H9 (cell line): ENCODE results near the gene TRAIP. TPM values are rescaled to one million over a fixed set of nuclear protein-coding genes. Genes with fewer than 3 reads are reported as not detected.

ENCODE experiments used
- DNase-seq: peaks from one replicate; pipeline ENCODE4 v3.0.0-alpha.2; 2017
- H2AFZ ChIP-seq: one replicate; pipeline ENCODE4 v1.6.1; 2013; ENCODE audit warnings: mild to moderate bottlenecking, low read length, control low read depth, moderate library complexity
- H2AK5ac ChIP-seq: 2 replicates; pipeline ENCODE4 v1.6.1; 2013; ENCODE audit warnings: low read length, control low read depth, mixed read lengths; ENCODE audit not compliant: insufficient read length
- H2BK120ac ChIP-seq: one replicate; pipeline ENCODE4 v1.6.1; 2013; ENCODE audit warnings: low read depth, mild to moderate bottlenecking, low read length, control low read depth, inconsistent platforms; ENCODE audit not compliant: poor library complexity, severe bottlenecking
- H2BK12ac ChIP-seq: 2 replicates; pipeline ENCODE4 v1.6.1; 2013; ENCODE audit warnings: low read length, control low read depth, mixed read lengths, low read depth; ENCODE audit not compliant: insufficient read length
- H2BK15ac ChIP-seq: 2 replicates; pipeline ENCODE4 v1.6.1; 2013; ENCODE audit warnings: low read depth, low read length, control low read depth
- H2BK20ac ChIP-seq: one replicate; pipeline ENCODE4 v1.6.1; 2013; ENCODE audit warnings: low read depth, mild to moderate bottlenecking, low read length, control low read depth, inconsistent platforms; ENCODE audit not compliant: poor library complexity, severe bottlenecking
- H2BK5ac ChIP-seq: 2 replicates; pipeline ENCODE4 v1.6.1; 2013; ENCODE audit warnings: low read length, control low read depth, mixed read lengths; ENCODE audit not compliant: insufficient read length
- H3K14ac ChIP-seq: 2 replicates; pipeline ENCODE4 v1.6.1; 2013; ENCODE audit warnings: low read length, control low read depth; ENCODE audit not compliant: insufficient read depth
- H3K18ac ChIP-seq: 2 replicates; pipeline ENCODE4 v1.6.1; 2013; ENCODE audit warnings: low read depth, mild to moderate bottlenecking, mixed read lengths, low read length, control low read depth; ENCODE audit not compliant: insufficient read length
- H3K23ac ChIP-seq: 2 replicates; pipeline ENCODE4 v1.6.1; 2013; ENCODE audit warnings: low read length, control low read depth, mixed read lengths, low read depth; ENCODE audit not compliant: insufficient read length
- H3K23me2 ChIP-seq: 2 replicates; pipeline ENCODE4 v1.6.1; 2013; ENCODE audit warnings: low read depth, mild to moderate bottlenecking, mixed read lengths, low read length, control low read depth; ENCODE audit not compliant: insufficient read length, poor library complexity, severe bottlenecking
- H3K27ac ChIP-seq: 2 replicates; pipeline ENCODE4 v1.5.1; 2013; ENCODE audit warnings: low read length, control low read depth, mixed read lengths, low read depth; ENCODE audit not compliant: insufficient read length
- H3K27me3 ChIP-seq: 2 replicates; pipeline ENCODE4 v1.6.1; 2013; ENCODE audit warnings: low read length, control low read depth, inconsistent platforms; ENCODE audit not compliant: insufficient read depth
- H3K4ac ChIP-seq: 2 replicates; pipeline ENCODE4 v1.6.1; 2013; ENCODE audit warnings: low read depth, mild to moderate bottlenecking, control low read depth, inconsistent platforms, low read length, moderate library complexity
- H3K4me1 ChIP-seq: 2 replicates; pipeline ENCODE4 v1.6.1; 2013; ENCODE audit warnings: low read length, control low read depth, inconsistent platforms; ENCODE audit not compliant: insufficient read depth
- H3K4me2 ChIP-seq: 2 replicates; pipeline ENCODE4 v1.6.1; 2013; ENCODE audit warnings: low read length, control low read depth, mixed read lengths; ENCODE audit not compliant: insufficient read length, insufficient read depth
- H3K56ac ChIP-seq: 2 replicates; pipeline ENCODE4 v1.6.1; 2013; ENCODE audit warnings: low read depth, mild to moderate bottlenecking, mixed read lengths, low read length, control low read depth; ENCODE audit not compliant: insufficient read length
- H3K79me1 ChIP-seq: 2 replicates; pipeline ENCODE4 v1.6.1; 2013; ENCODE audit warnings: low read depth, mild to moderate bottlenecking, moderate library complexity, low read length, control low read depth, inconsistent platforms; ENCODE audit not compliant: insufficient read depth, poor library complexity, severe bottlenecking
- H3K79me2 ChIP-seq: 2 replicates; pipeline ENCODE4 v1.6.1; 2013; ENCODE audit warnings: low read length, control low read depth, inconsistent platforms; ENCODE audit not compliant: insufficient read depth
- H3K9ac ChIP-seq: 2 replicates; pipeline ENCODE4 v1.6.1; 2013; ENCODE audit warnings: low read length, control low read depth, mixed read lengths; ENCODE audit not compliant: insufficient read length; ENCODE audit errors: extremely low read depth
- H3K9me3 ChIP-seq: one replicate; pipeline ENCODE4 v1.6.1; 2013; ENCODE audit warnings: low read depth, low read length, inconsistent platforms; ENCODE audit not compliant: control insufficient read depth
- H3T11ph ChIP-seq: one replicate; pipeline ENCODE4 v1.6.1; 2013; ENCODE audit warnings: mild to moderate bottlenecking, low read length, control low read depth, inconsistent platforms
- H4K20me1 ChIP-seq: one replicate; pipeline ENCODE4 v1.6.1; 2013; ENCODE audit not compliant: control insufficient read depth, insufficient read length, insufficient read depth
- H4K5ac ChIP-seq: 2 replicates; pipeline ENCODE4 v1.6.1; 2013; ENCODE audit warnings: low read depth, mild to moderate bottlenecking, mixed read lengths, low read length, control low read depth; ENCODE audit not compliant: insufficient read length
- H4K8ac ChIP-seq: replicated peaks from 2 replicates; pipeline ENCODE4 v1.6.1; 2013; ENCODE audit warnings: low read length, control low read depth, mixed read lengths, low read depth; ENCODE audit not compliant: insufficient read length
- H4K91ac ChIP-seq: 2 replicates; pipeline ENCODE4 v1.6.1; 2013; ENCODE audit warnings: low read depth, mild to moderate bottlenecking, moderate library complexity, mixed read lengths, low read length, control low read depth; ENCODE audit not compliant: insufficient read length
- H3K27ac Mint-ChIP-seq, 3 experiments: 2 replicates in 2 of 3; 3 replicates in 1 of 3; pipeline ENCODE4 v1.8.0; 2020 to 2021; ENCODE audit warnings: mixed read lengths in 3 of 3, mild to moderate bottlenecking in 1 of 3, moderate library complexity in 1 of 3
- H3K27me3 Mint-ChIP-seq: 2 replicates; pipeline ENCODE4 v1.8.0; 2021; ENCODE audit warnings: low read depth, mild to moderate bottlenecking, moderate library complexity, mixed read lengths
- H3K36me3 Mint-ChIP-seq, 3 experiments: 2 replicates in 2 of 3; 3 replicates in 1 of 3; pipeline ENCODE4 v1.8.0; 2020 to 2021; ENCODE audit warnings: low read depth in 3 of 3, mixed read lengths in 3 of 3; ENCODE audit not compliant: insufficient read depth in 1 of 3
- H3K4me1 Mint-ChIP-seq, 2 experiments: 2 replicates each; pipeline ENCODE4 v1.8.0; 2020; ENCODE audit warnings: mixed read lengths in 2 of 2
- H3K4me3 Mint-ChIP-seq, 2 experiments: 2 replicates in 1 of 2; 3 replicates in 1 of 2; pipeline ENCODE4 v1.8.0; 2020 to 2021; ENCODE audit warnings: mild to moderate bottlenecking in 2 of 2, mixed read lengths in 2 of 2, moderate library complexity in 1 of 2
- H3K9me3 Mint-ChIP-seq, 2 experiments: 2 replicates in 1 of 2; 3 replicates in 1 of 2; pipeline ENCODE4 v1.8.0; 2020; ENCODE audit warnings: mild to moderate bottlenecking in 2 of 2, mixed read lengths in 2 of 2, moderate library complexity in 1 of 2
- WGBS: extraction: QIAGEN DNeasy Blood & Tissue Kit; methylation state at CpG from one replicate; pipeline ENCODE4 v1.1.7; 2013; ENCODE audit warnings: missing lambda C conversion rate, low lambda C conversion rate, mixed read lengths; ENCODE audit not compliant: insufficient read length; ENCODE audit errors: extremely low coverage; 5-methylcytosine and 5-hydroxymethylcytosine counted together
- total RNA-seq: library from RNA; stranded (reverse); gene quantifications from 2 replicates; pipeline ENCODE4 v1.2.1, GENCODE V29; 2021
- TF ChIP-seq, protein P1 (sequence below): fragments of 200-600 bp; sonication (generic); conservative IDR thresholded peaks from 3 replicates; pipeline ENCODE4 v1.8.0; 2021; ENCODE audit warnings: antibody characterized with exemption, mild to moderate bottlenecking

TRAIP gene
- total RNA-seq, 1 experiment from 2014 or later: 36.7 TPM

DNA sequence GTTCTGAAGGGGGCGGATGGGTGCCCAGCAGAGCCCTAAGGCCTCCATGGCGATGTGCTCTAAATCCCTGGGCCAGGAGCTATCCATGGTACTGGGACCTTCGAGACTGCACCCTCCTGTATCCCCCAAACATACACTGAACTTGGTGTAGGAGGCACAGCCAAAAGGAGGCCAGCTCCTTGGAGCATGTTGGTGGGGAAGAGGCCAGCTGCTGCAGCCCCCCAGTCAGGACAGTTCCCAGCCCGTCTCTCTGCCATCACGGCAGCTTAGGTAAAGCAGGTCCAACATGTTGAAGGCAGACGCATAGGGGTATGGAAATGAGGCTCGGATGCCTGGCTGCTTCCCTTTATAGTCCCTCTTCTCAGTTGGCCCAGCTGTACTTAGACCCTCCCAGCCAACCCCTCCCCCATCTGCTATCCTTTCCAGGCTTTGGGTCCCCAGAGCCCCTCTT lies 11.5 kb upstream of the TRAIP start:
- TF ChIP-seq, protein P1, sequence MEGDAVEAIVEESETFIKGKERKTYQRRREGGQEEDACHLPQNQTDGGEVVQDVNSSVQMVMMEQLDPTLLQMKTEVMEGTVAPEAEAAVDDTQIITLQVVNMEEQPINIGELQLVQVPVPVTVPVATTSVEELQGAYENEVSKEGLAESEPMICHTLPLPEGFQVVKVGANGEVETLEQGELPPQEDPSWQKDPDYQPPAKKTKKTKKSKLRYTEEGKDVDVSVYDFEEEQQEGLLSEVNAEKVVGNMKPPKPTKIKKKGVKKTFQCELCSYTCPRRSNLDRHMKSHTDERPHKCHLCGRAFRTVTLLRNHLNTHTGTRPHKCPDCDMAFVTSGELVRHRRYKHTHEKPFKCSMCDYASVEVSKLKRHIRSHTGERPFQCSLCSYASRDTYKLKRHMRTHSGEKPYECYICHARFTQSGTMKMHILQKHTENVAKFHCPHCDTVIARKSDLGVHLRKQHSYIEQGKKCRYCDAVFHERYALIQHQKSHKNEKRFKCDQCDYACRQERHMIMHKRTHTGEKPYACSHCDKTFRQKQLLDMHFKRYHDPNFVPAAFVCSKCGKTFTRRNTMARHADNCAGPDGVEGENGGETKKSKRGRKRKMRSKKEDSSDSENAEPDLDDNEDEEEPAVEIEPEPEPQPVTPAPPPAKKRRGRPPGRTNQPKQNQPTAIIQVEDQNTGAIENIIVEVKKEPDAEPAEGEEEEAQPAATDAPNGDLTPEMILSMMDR: no peak
- no peak overlapping the region for H4K5ac ChIP-seq
- Mint-ChIP-seq H3K9me3 (no peaks in the 10 kb centered on the region), H3K36me3 (no peaks in the 10 kb centered on the region; a peak in 1 of 7 replicates), H3K27ac (0 out of 7 replicates have a peak overlapping the region, but pooled peaks of 1 of the 3 experiments have one; percentile 39), H3K4me1 (peaks cover 34 to 56% of the 10 kb centered on the region in 2 experiments), H3K27me3 (peaks cover 25% of the 10 kb centered on the region), H3K4me3 (peak overlapping the region; percentile 70 to 83)
- H3K4me1 ChIP-seq: peaks cover 10% of the 10 kb centered on the region; the same call in 1 of the 2 replicates
- no peaks in the 10 kb centered on the region for H3K79me2 ChIP-seq
- H3K23me2 ChIP-seq: peaks cover 7% of the 10 kb centered on the region
- H3K56ac ChIP-seq: no peak overlapping the region
- no peak overlapping the region for H3K14ac ChIP-seq
- H4K8ac ChIP-seq: no peak overlapping the region
- no peak overlapping the region for H2BK5ac ChIP-seq
- WGBS: no CpG with 5 or more reads among the region's 7 CpGs
- no peak overlapping the region for H3K18ac ChIP-seq
- H2BK20ac ChIP-seq: no peak overlapping the region
- no peak overlapping the region for H2AK5ac ChIP-seq
- DNase-seq: peak; percentile 83
- no peak overlapping the region for H2BK15ac ChIP-seq
- H3K79me1 ChIP-seq: no peaks in the 10 kb centered on the region
- H3K4me2 ChIP-seq: peak overlapping the region; percentile 43
- no peaks in the 10 kb centered on the region for H4K20me1 ChIP-seq
- H3T11ph ChIP-seq: no peak overlapping the region
- no peak overlapping the region for H4K91ac ChIP-seq
- H3K27ac ChIP-seq: no peak overlapping the region
- H3K9ac ChIP-seq: no peak overlapping the region
- no peak overlapping the region for H2BK120ac ChIP-seq
- H3K27me3 ChIP-seq: no peaks in the 10 kb centered on the region
- H3K23ac ChIP-seq: no peak overlapping the region
- no peak overlapping the region for H2AFZ ChIP-seq
- no peak overlapping the region for H3K4ac ChIP-seq
- H2BK12ac ChIP-seq: no peak overlapping the region
- H3K9me3 ChIP-seq: no peaks in the 10 kb centered on the region
